RCC 7860 (cell line): Measurements from ENCODE around the gene NRG3.
A peak's percentile ranks its signal among the peaks of the same experiment; 100 is the strongest.

ENCODE experiments used
- DNase-seq: peaks from one replicate; pipeline ENCODE4 v3.0.0-alpha.2; 2015; ENCODE audit warnings: low spot score
- FAIRE-seq: peaks from 2 replicates; lab custom pipeline; 2012; peaks lifted over from hg19 to GRCh38; lab: Jason Lieb, UNC

The NRG3 gene

GRCh38 chr10:82866424-82867020 lies 991.5 kb downstream of the NRG3 start:
- FAIRE-seq (no peak), DNase-seq (peak; percentile 85)

- DNase-seq, result no peak
Observed at GRCh38 chr10:82867056-82867455, 992.1 kb downstream of the NRG3 start.

GRCh38 chr10:82874671-82875070 lies 999.7 kb downstream of the NRG3 start:
- FAIRE-seq, result no peak
- DNase-seq, result peak; percentile 38

More at GRCh38 chr10:82867056-82867455, 992.1 kb downstream of the NRG3 start:
- FAIRE-seq, result no peak

GRCh38 chr10:82880776-82881290 lies 1005.8 kb downstream of the NRG3 start:
- DNase-seq, result no peak
- FAIRE-seq, result no peak

- no peak for FAIRE-seq
- no peak for DNase-seq
Observed at GRCh38 chr10:82882722-82883121, 1007.7 kb downstream of the NRG3 start.

- FAIRE-seq (no peak), DNase-seq (peak; percentile 65)
Observed at GRCh38 chr10:82883603-82884002, 1008.6 kb downstream of the NRG3 start.

- no peak for FAIRE-seq
- no peak for DNase-seq
Observed at GRCh38 chr10:82887488-82887887, 1012.5 kb downstream of the NRG3 start.

GRCh38 chr10:82888809-82889455 lies 1013.9 kb downstream of the NRG3 start:
- FAIRE-seq (no peak), DNase-seq (no peak)

- FAIRE-seq (no peak), DNase-seq (no peak)
Observed at GRCh38 chr10:82889728-82890127, 1014.7 kb downstream of the NRG3 start.

GRCh38 chr10:82890573-82890972 lies 1015.6 kb downstream of the NRG3 start:
- DNase-seq (no peak), FAIRE-seq (no peak)

- FAIRE-seq (no peak), DNase-seq (no peak)
Observed at GRCh38 chr10:82908096-82908495, 1033.1 kb downstream of the NRG3 start.

- FAIRE-seq (no peak), DNase-seq (no peak)
Observed at GRCh38 chr10:82908751-82909150, 1033.8 kb downstream of the NRG3 start.

GRCh38 chr10:82910301-82910700 lies 1035.3 kb downstream of the NRG3 start:
- DNase-seq (no peak), FAIRE-seq (no peak)

- FAIRE-seq, result no peak
- DNase-seq, result no peak
Observed at GRCh38 chr10:82914655-82915136, 1039.7 kb downstream of the NRG3 start.

- FAIRE-seq (no peak), DNase-seq (no peak)
Observed at GRCh38 chr10:82916941-82917340, 1041.9 kb downstream of the NRG3 start.

- DNase-seq (no peak), FAIRE-seq (no peak)
Observed at GRCh38 chr10:82918022-82918421, 1043.0 kb downstream of the NRG3 start.

GRCh38 chr10:82922046-82922445 lies 1047.1 kb downstream of the NRG3 start:
- DNase-seq (no peak), FAIRE-seq (no peak)

- FAIRE-seq, result no peak
Observed at GRCh38 chr10:82922755-82923154, 1047.8 kb downstream of the NRG3 start.

GRCh38 chr10:82924711-82925110 lies 1049.7 kb downstream of the NRG3 start:
- no peak for DNase-seq

More at GRCh38 chr10:82922755-82923154, 1047.8 kb downstream of the NRG3 start:
- DNase-seq, result peak; percentile 17

GRCh38 chr10:82925547-82925946 lies 1050.6 kb downstream of the NRG3 start:
- FAIRE-seq (no peak), DNase-seq (peak; percentile 53)

More at GRCh38 chr10:82924711-82925110, 1049.7 kb downstream of the NRG3 start:
- FAIRE-seq, result no peak

GRCh38 chr10:82932451-82932850 lies 1057.5 kb downstream of the NRG3 start:
- FAIRE-seq, result no peak
- no peak for DNase-seq

GRCh38 chr10:82934429-82934828 lies 1059.4 kb downstream of the NRG3 start:
- no peak for DNase-seq

More at GRCh38 chr10:82934429-82934828, 1059.4 kb downstream of the NRG3 start:
- FAIRE-seq, result no peak
